ENCODE results near the gene SLC5A2.

Gene SLC5A2

GRCh38 chr16:31458073-31458843, 24.7 kb upstream of the SLC5A2 start:
- Histone ChIP-seq H3K4me2 (ENCODE audit: low read length, poor library complexity, severe bottlenecking) (peak overlapping the region; percentile 83), H3K23ac (ENCODE audit: low read length in 2 of 2) (no peak overlapping the region), H2BK5ac (ENCODE audit: low read depth, low read length, poor library complexity, severe bottlenecking) (peak overlapping the region; percentile 68), H2BK15ac (ENCODE audit: low read depth, poor library complexity, severe bottlenecking) (peak overlapping the region; percentile 2), H3K27me3 (ENCODE audit: control insufficient read depth in 1 of 2, insufficient read depth in 1 of 2, low read length in 2 of 2) (no peaks in the 10 kb centered on the region), H3K18ac (ENCODE audit: low read depth in 1 of 2, low read length in 2 of 2) (peak overlapping the region; percentile 84 to 89), H3K27ac (ENCODE audit: low read length, poor library complexity, severe bottlenecking) (peak overlapping the region; percentile 95), H3K36me3 (ENCODE audit: control insufficient read depth in 1 of 2, insufficient read depth in 2 of 2, low read depth in 1 of 2, low read length in 2 of 2) (peaks cover 28 to 36% of the 10 kb centered on the region in 2 experiments), H3K4me1 (ENCODE audit: control insufficient read depth, insufficient read depth, low read depth, low read length) (peaks cover 34% of the 10 kb centered on the region), H3K9me3 (ENCODE audit: control insufficient read depth, low read length) (no peaks in the 10 kb centered on the region), H4K8ac (ENCODE audit: low read length) (peak overlapping the region; percentile 8), H2BK12ac (ENCODE audit: low read length in 2 of 2) (no peak overlapping the region), H2AFZ (ENCODE audit: low read depth, low read length) (no peak overlapping the region), H3K4ac (ENCODE audit: low read depth in 1 of 2, low read length in 2 of 2) (peak overlapping the region in 1 of 2 experiments; percentile 10), H2BK120ac (ENCODE audit: low read depth, low read length) (no peak overlapping the region), H2AK5ac (ENCODE audit: low read length, severe bottlenecking) (no peak overlapping the region), H3K4me3 (ENCODE audit: insufficient read depth in 1 of 2, low read depth in 1 of 2, low read length in 2 of 2) (peak overlapping the region; percentile 79 to 87), H3K79me1 (replicated peaks; ENCODE audit: low read length, poor library complexity, severe bottlenecking) (peaks cover 31% of the 10 kb centered on the region), H4K91ac (ENCODE audit: low read length) (peak overlapping the region; percentile 40), H3K14ac (ENCODE audit: low read length in 2 of 2) (peak overlapping the region in 1 of 2 experiments; percentile 9), H3K9ac (ENCODE audit: low read length) (peak overlapping the region; percentile 99)
- DNase-seq, result peak; percentile 65
- WGBS, result 5% methylated on average over 42 of the region's 42 CpGs

DNA sequence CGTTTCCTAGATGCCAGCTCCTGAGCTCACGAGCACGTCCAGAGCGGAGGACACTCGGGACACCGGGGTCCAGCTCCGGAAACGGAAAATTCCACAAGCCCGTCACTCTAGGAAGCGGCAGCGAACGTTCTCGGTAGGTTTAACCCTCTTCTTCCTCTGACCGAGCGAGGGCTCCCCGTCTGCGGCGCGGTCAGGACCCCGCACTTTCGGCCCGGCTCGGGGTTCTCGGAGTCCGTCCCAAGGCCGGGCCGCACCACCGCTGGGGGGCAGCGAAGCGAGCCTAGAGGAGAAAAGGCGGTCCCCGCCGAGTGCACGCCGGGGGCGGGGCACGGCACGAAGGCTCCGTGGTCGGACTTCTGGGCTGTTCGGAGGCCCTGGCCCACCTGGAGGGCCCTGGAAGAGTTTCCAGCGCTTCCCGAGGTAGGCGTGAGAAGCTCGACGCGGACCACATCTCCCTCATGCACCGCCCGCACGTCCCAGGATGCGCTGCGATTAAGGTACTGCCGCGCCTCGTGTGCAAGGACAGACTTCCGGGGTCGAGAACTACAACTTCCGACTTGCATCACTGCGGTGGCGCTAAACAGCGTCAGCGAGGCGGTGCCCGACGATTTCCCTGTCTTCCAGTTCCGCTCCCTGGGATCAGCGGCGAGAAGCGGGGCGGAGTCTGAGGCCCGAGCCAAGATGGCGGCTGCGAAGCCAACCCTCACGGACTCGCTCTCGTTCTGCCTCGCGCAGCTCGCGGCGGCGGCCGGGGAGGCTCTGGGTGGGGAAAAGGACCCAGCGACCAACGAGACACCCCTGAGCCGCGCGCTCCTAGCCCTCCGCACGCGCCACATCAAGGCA, 23.9 kb upstream of the SLC5A2 start, which contains the start of gene ARMC5:
Gene ARMC5 (plus strand): TSS at position 658 of the 843 bp plus-strand sequence. CDS start 24 bp downstream, at position 682.
- Histone ChIP-seq H4K91ac (ENCODE audit: low read length) (peak within 1 kb of the TSS; percentile 99), H3K4me1 (ENCODE audit: control insufficient read depth, insufficient read depth, low read depth, low read length) (peaks cover 27% of the 10 kb centered on the region), H4K8ac (ENCODE audit: low read length) (peak within 1 kb of the TSS; percentile 97), H3K4ac (ENCODE audit: low read depth in 1 of 2, low read length in 2 of 2) (peak within 1 kb of the TSS; percentile 96 to 99), H2BK12ac (ENCODE audit: low read length in 2 of 2) (peak within 1 kb of the TSS in 1 of 2 experiments; percentile 75), H3K18ac (ENCODE audit: low read depth in 1 of 2, low read length in 2 of 2) (peak within 1 kb of the TSS; percentile 100), H3K23ac (ENCODE audit: low read length in 2 of 2) (peak within 1 kb of the TSS in 1 of 2 experiments; percentile 84), H2AFZ (ENCODE audit: low read depth, low read length) (peak within 1 kb of the TSS; percentile 95), H3K27me3 (ENCODE audit: control insufficient read depth in 1 of 2, insufficient read depth in 1 of 2, low read length in 2 of 2) (no peaks in the 10 kb centered on the region), H3K79me1 (replicated peaks; ENCODE audit: low read length, poor library complexity, severe bottlenecking) (peaks cover 31% of the 10 kb centered on the region), H3K9ac (ENCODE audit: low read length) (peak within 1 kb of the TSS; percentile 99), H3K14ac (ENCODE audit: low read length in 2 of 2) (peak within 1 kb of the TSS in 1 of 2 experiments; percentile 97), H2AK5ac (ENCODE audit: low read length, severe bottlenecking) (no peak within 1 kb of the TSS), H3K27ac (ENCODE audit: low read length, poor library complexity, severe bottlenecking) (peak within 1 kb of the TSS; percentile 95), H2BK120ac (ENCODE audit: low read depth, low read length) (peak within 1 kb of the TSS; percentile 93), H2BK5ac (ENCODE audit: low read depth, low read length, poor library complexity, severe bottlenecking) (peak within 1 kb of the TSS; percentile 99), H3K9me3 (ENCODE audit: control insufficient read depth, low read length) (no peaks in the 10 kb centered on the region), H3K36me3 (ENCODE audit: control insufficient read depth in 1 of 2, insufficient read depth in 2 of 2, low read depth in 1 of 2, low read length in 2 of 2) (peaks cover 36 to 43% of the 10 kb centered on the region in 2 experiments), H3K4me2 (ENCODE audit: low read length, poor library complexity, severe bottlenecking) (peak within 1 kb of the TSS; percentile 83), H2BK15ac (ENCODE audit: low read depth, poor library complexity, severe bottlenecking) (peak within 1 kb of the TSS; percentile 100), H3K4me3 (ENCODE audit: insufficient read depth in 1 of 2, low read depth in 1 of 2, low read length in 2 of 2) (peak within 1 kb of the TSS; percentile 79 to 87)
- under 1% methylated on average over 78 of the region's 91 CpGs for WGBS
- peak; percentile 99 for DNase-seq

- Histone ChIP-seq H2BK15ac (ENCODE audit: low read depth, poor library complexity, severe bottlenecking) (peak overlapping the region; percentile 100), H4K8ac (ENCODE audit: low read length) (peak overlapping the region; percentile 97)
These were observed 23.0 kb upstream of the SLC5A2 start for GRCh38 chr16:31459687-31460581.

More at GRCh38 chr16:31459687-31460581, 23.0 kb upstream of the SLC5A2 start:
- WGBS, result 9% methylated on average over 55 of the region's 61 CpGs
- Histone ChIP-seq H2BK12ac (ENCODE audit: low read length in 2 of 2) (peak overlapping the region in 1 of 2 experiments; percentile 75), H3K4me3 (ENCODE audit: insufficient read depth in 1 of 2, low read depth in 1 of 2, low read length in 2 of 2) (peak overlapping the region; percentile 79 to 87), H2BK120ac (ENCODE audit: low read depth, low read length) (peak overlapping the region; percentile 93), H3K4me1 (ENCODE audit: control insufficient read depth, insufficient read depth, low read depth, low read length) (peaks cover 27% of the 10 kb centered on the region), H2AFZ (ENCODE audit: low read depth, low read length) (peak overlapping the region; percentile 95), H3K36me3 (ENCODE audit: control insufficient read depth in 1 of 2, insufficient read depth in 2 of 2, low read depth in 1 of 2, low read length in 2 of 2) (peaks cover 45 to 50% of the 10 kb centered on the region in 2 experiments), H3K27me3 (ENCODE audit: control insufficient read depth in 1 of 2, insufficient read depth in 1 of 2, low read length in 2 of 2) (no peaks in the 10 kb centered on the region), H3K4ac (ENCODE audit: low read depth in 1 of 2, low read length in 2 of 2) (peak overlapping the region; percentile 96 to 99), H3K4me2 (ENCODE audit: low read length, poor library complexity, severe bottlenecking) (peak overlapping the region; percentile 62), H2BK5ac (ENCODE audit: low read depth, low read length, poor library complexity, severe bottlenecking) (peak overlapping the region; percentile 99), H4K91ac (ENCODE audit: low read length) (peak overlapping the region; percentile 99), H3K9ac (ENCODE audit: low read length) (peak overlapping the region; percentile 99), H3K14ac (ENCODE audit: low read length in 2 of 2) (peak overlapping the region in 1 of 2 experiments; percentile 97), H2AK5ac (ENCODE audit: low read length, severe bottlenecking) (no peak overlapping the region), H3K9me3 (ENCODE audit: control insufficient read depth, low read length) (no peaks in the 10 kb centered on the region), H3K18ac (ENCODE audit: low read depth in 1 of 2, low read length in 2 of 2) (peak overlapping the region; percentile 100), H3K79me1 (replicated peaks; ENCODE audit: low read length, poor library complexity, severe bottlenecking) (peaks cover 37% of the 10 kb centered on the region), H3K23ac (ENCODE audit: low read length in 2 of 2) (no peak overlapping the region), H3K27ac (ENCODE audit: low read length, poor library complexity, severe bottlenecking) (peak overlapping the region; percentile 95)
- DNase-seq, result peak; percentile 99
